Middle frontal gyrus (tissue), 1 donor: ENCODE results near the gene ZNF318.

Experiments
- DNase-seq: peaks from one replicate; pipeline ENCODE4 v3.0.0-alpha.2; 2015; ENCODE audit warnings: low spot score; ENCODE audit errors: extremely low spot score

The ZNF318 gene

DNA sequence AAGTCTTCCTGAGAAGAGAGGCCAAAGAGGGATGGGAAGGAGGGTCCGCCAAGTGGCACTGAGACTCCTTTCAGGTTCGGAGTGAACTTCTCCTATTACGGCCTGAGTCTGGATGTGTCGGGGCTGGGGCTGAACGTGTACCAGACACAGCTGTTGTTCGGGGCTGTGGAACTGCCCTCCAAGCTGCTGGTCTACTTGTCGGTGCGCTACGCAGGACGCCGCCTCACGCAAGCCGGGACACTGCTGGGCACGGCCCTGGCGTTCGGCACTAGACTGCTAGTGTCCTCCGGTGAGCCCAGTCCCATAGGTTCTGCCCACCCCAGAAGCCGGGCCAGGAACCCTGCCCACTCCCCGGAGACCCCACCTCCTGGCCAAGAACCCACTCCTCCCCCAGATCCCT lies 67.3 kb downstream of the ZNF318 start:
- no peak for DNase-seq

GRCh38 chr6:43301081-43301870 lies 68.2 kb downstream of the ZNF318 start:
- DNase-seq = no peak

DNA sequence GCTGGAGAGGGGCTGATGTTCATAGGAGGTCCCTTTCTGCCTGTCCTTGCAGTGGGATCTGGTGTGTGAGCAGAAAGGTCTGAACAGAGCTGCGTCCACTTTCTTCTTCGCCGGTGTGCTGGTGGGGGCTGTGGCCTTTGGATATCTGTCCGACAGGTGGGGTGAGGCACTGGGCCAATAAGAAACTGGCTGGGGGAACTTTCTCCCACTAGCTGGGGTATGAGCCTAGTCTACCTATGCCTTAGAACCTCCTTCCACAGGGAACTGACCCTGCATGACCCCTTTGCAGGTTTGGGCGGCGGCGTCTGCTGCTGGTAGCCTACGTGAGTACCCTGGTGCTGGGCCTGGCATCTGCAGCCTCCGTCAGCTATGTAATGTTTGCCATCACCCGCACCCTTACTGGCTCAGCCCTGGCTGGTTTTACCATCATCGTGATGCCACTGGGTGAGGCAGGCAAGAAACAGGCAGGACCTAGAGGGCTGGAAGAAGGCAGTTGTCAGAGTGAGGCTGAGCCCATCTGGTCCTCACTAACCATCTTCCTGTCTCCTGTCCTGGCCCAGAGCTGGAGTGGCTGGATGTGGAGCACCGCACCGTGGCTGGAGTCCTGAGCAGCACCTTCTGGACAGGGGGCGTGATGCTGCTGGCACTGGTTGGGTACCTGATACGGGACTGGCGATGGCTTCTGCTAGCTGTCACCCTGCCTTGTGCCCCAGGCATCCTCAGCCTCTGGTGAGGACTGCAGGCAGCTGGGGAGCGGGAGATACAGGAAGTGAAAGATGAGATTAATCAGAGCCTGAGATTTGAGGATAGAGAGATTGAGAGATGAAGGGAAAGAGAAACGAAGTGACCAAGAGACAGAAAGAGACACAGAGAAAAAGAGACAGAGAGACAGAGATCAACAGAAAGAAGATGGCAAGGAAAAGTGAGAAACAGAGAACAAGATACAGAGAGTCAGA lies 69.8 kb downstream of the ZNF318 start:
- no peak for DNase-seq

DNA sequence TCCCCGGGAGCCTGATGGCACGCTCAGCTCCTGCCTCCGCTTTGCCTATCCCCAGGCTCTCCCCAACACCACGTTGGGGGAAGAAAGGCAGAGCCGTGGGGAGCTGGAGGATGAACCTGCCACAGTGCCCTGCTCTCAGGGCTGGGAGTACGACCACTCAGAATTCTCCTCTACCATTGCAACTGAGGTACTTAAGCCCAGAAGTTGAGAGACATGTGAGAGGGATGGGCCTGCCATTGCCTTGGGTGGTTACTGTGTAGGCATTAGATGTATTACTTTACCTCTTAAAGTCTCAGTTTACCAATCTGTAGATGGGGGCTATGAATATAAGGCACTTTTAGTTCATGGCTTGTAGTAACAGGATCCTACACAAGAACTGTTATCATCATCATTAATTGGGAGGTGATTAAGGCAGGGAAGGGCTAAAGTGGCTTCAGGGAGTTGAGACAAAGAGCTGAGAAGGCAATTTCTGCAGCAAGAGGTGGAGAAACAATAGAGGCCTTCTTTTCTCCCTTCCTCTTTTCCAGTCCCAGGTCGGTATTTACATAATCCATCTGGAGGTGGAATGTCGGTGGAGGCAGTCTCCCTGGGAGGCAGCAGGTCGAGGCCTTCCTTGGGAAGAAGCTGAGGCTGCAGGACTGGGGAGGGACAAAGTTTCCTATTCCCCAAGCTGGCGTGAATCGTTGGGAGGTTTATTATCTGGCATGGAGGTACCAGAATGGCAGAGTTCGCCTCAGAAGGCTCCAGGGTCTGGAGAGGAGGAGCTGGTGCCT lies 70.7 kb downstream of the ZNF318 start:
- DNase-seq = no peak

GRCh38 chr6:43297644-43298564 lies 71.5 kb downstream of the ZNF318 start, which contains the start of gene SLC22A7:
TSS of gene SLC22A7 (plus strand) at chr6:43298260. CDS start at chr6:43298359, 99 bp downstream.
- no peak for DNase-seq

GRCh38 chr6:43296780-43297497 lies 72.5 kb downstream of the ZNF318 start:
- DNase-seq = no peak

GRCh38 chr6:43295456-43295855 lies 74.0 kb downstream of the ZNF318 start:
- no peak for DNase-seq

DNA sequence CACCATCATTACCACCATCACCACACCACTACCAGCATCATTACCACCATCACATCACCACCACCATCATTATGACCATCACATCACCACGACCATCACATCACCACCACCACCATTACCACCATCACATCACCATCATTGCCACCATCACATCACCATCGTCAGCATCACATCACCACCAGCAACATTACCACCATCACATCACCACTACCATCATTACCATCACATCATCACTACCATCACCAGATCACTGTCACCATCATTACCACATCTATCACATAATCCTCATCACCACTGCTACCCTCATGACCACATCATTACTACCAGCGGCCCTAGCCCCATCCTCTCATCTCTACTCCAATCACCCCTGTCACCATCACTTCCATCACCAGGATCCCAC lies 74.9 kb downstream of the ZNF318 start:
- no peak for DNase-seq

DNA sequence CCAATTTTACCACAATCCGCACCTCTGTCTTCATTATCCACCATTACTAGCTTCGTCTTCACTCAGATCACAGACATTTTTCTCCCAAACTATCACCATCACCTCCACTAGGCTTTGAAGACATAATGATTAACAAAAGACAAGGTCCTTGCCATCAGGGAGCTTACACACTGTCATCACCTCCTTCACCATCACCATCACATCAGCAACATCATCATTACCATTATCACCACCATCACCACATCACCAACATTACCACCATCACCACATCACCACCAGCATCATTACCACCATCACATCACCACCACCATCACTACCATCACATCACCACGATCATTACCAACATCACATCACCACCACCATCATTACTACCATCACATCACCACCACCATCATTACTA lies 75.7 kb downstream of the ZNF318 start:
- no peak for DNase-seq

- no peak for DNase-seq
Observed at GRCh38 chr6:43292763-43293318, 76.6 kb downstream of the ZNF318 start.

GRCh38 chr6:43292341-43292740 lies 77.1 kb downstream of the ZNF318 start:
- DNase-seq = no peak

- DNase-seq = no peak
Observed at GRCh38 chr6:43291708-43292107, 77.7 kb downstream of the ZNF318 start.

GRCh38 chr6:43290905-43291355 lies 78.5 kb downstream of the ZNF318 start:
- no peak for DNase-seq

- DNase-seq = no peak
Observed at GRCh38 chr6:43290339-43290904, 79.0 kb downstream of the ZNF318 start.

DNA sequence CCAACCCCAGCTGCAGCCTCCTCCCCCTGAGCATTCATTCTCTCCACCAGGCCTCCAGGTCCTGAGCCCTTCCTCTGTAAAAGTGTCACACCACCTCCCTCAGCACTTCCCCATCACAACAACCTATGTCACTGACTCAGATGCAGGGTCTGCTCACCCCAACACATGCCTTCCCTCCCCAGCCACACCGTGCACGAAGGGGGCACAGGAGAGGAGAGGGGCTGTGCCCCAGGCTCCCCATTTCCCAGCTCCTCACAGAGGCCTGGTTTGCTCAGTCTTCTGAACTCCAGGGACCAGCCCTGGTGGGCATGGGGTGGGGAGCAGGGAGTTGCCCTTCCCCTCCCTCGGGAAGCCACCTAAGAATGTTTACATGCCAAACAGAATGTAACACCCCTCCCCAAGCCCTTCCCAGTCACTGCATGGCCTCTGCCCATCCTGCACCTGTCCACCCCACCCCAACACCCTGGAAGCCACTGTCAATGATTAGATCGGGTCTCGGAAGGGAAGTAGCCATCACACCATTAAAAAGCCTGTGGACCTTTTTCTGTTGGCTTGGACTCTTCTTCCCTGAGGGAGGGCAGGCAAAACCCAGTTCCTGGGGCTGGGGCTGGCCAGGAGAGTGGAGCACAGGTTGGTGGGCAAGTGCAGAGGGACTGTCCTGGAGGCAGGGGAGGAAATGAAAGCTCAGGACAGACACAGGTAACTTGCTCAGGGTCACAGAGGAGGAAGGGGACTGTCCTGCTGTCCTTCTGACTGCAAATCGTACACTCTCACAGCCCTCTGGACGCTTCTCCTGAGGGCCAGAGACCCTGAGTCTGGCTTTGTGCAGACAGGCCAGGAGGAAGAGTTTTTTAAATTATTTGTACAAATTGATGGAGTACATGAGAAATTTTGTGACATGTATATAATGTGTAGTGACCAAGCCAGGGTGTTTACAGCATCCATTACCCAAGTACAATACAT lies 81.4 kb downstream of the ZNF318 start:
- no peak for DNase-seq

DNA sequence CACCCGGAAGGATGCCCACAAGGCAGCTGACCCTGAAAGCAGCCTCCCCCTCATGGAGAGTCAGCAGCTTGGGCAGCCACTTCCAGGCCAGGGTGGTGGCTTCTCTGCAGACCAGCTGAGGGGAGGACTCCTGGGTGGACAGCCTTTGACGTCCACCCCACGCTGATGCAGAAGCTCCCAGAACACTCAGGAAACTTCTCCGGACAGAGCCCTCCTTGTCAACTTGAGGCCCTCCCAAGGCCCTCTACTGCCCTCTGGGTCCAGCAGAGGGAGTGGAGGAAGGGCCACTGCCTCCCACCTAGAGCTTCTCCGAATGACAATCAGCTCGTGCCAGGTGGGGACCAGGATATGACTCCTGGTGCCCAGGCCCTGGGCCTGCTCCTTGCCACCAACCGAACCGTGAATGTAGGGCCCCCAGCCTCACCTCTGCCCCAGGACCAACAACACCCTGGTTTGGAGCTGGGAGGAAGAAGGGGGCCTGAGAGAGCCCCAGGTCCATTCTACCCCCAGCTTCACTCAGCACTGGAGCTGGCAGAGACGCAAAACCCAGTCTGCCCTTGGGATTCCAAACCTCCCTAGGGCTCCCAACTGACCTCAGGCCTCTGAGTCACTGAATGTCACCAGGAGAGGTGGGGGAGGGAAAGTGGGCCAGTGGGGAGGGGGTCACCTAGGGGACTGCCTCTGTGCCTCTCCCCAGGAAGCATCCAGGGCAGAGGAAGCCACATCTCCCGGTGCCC lies 82.3 kb downstream of the ZNF318 start:
- no peak for DNase-seq

DNA sequence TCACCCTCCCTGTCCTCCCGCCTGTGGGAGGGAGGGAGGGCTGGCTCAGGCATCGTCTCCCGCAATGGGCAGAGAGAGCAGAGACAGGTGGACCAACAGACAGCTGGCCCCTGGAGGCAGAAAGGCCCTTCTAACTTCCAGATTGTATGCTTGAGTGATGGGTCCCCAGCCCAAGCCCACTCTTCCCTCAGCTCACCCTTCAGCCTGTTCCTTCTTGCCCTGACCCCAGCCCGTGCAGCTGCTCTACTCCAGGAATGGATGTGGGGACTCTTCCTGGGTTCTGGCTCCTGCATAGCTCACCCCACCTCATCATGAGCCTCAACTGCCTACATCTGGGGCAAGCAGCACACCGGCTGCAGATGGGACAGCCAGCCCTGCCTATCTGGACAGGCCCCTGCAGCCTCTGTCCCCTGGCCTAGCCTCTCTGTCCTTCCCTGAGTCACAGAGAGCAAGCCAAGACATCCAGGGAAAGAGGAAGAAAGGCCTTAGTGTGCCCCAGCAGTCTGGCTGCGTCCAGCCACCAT lies 82.9 kb downstream of the ZNF318 start:
- DNase-seq = no peak
